GM19467 (cell line): Measurements from ENCODE around the gene UTF1.
"Not testable (repeated sequence)": the region's sequence is repeated elsewhere in the genome, so short reads cannot be mapped to it uniquely, and the experiment has no call there.

Experiments used
- ATAC-seq: cut with Tn5 transposase; IDR thresholded peaks from one replicate; pipeline ENCODE4 v1.9.1; 2021; ENCODE audit warnings: mild to moderate bottlenecking, moderate library complexity; ENCODE audit not compliant: unreplicated experiment

UTF1 gene

DNA sequence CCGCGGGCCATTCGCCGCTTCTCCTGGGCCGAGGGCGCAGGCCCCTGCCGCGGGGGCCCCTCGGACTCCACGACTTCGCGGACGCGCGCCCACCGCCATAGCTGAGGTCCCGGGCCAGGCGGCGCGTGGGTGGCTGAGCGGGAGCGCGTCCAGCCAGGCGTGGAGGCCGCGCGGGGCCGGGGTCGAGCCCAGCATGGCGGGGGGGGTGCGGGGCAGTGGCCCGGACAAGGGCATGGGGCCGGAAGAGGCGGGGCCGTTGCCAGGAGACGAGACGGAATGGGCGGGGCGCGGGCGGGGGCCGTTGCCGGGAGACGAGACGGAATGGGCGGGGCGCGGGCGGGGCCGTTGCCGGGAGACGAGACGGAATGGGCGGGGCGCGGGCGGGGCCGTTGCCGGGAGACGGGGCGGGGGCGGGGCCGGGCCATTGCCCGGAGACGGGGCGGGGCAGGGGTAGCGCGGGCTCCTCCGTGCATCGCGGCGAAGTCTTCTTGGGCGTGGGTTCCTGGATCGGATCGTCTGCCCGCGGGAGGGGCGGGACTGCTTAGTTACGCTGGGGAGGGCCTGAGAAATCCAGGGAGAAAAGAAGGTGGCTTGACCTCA is 31.8 kb downstream of the UTF1 start:
- ATAC-seq: peak; percentile 33

- no peak for ATAC-seq
These were observed 32.7 kb downstream of the UTF1 start for GRCh38 chr10:133262696-133263095.

GRCh38 chr10:133263674-133264073 is 33.7 kb downstream of the UTF1 start:
- no peak for ATAC-seq

DNA sequence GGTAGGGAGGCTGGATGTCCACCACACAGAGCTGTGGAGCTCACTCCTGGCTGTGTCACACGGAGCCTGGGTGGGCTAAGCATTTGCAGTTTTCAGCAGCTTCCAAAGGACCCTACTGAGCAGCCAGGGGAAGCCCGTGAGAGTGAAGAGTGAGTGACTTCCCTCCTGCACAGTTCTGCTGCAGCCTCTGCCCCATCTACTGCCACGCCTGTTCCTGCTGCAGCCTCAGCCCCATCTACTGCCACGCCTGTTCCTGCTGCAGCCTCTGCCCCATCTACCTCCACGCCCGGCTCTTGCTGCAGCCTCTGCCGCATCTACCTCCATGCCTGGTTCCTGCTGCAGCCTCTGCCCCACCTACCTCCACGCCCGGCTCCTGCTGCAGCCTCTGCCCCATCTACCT is 34.4 kb downstream of the UTF1 start:
- ATAC-seq: no peak

DNA sequence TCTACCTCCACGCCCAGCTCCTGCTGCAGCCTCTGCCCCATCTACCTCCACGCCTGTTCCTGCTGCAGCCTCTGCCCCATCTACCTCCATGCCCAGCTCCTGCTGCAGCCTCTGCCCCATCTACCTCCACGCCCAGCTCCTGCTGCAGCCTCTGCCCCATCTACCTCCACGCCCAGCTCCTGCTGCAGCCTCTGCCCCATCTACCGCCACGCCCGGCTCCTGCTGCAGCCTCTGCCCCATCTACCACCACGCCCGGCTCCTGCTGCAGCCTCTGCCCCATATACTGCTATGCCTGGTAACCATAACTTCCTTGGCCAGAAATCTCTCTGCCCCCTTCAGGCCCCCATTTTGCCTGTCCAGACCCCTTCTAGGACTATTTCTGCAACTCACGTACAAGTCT is 35.0 kb downstream of the UTF1 start:
- ATAC-seq: not testable (repeated sequence)

GRCh38 chr10:133266056-133266795 is 36.2 kb downstream of the UTF1 start:
- no peak for ATAC-seq

- ATAC-seq: no peak
These were observed 37.3 kb downstream of the UTF1 start for GRCh38 chr10:133267293-133267692.

DNA sequence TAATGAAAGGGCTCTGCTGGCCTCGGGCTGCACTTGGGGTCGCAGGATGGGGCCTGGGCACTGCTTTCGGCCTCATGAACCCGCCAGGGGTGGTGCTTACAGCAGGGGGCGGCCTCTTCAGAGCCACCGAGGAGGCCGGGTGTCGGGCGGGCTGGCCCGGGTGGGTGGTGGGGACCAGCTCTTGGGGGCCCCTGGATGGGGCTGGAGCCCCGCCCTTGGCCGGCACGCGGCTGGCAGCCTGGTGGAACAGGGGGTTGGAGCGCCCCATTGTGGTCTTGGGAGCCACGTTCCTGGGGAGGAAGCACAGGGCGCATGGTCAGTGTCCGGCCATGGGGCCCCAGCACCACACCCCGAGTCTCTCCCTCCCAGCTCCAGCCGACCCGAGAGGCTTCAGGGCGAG is 37.8 kb downstream of the UTF1 start:
- no peak for ATAC-seq

GRCh38 chr10:133268532-133268931 is 38.5 kb downstream of the UTF1 start:
- ATAC-seq: no peak

DNA sequence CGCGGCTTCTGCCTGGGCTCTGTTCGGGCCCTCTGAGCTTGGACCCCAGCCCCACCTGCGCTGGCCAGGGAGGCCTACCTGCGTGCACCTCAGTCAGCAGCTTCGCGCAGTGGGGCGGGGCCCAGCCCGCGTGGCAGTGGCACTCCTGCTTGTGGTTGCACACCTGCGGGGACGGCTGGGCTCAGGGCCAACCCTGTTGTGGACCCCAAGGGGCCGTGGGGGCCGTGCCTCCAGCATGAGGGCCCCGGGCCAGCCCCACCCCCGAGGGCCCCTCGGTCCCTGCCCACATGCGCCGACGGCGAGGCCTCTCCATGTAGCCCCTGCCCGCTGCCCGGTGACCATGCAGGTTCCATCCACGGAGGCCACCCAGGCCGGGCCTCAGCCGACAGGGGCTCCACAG is 39.4 kb downstream of the UTF1 start:
- no peak for ATAC-seq

- no peak for ATAC-seq
These were observed 40.2 kb downstream of the UTF1 start for GRCh38 chr10:133270204-133270603.

DNA sequence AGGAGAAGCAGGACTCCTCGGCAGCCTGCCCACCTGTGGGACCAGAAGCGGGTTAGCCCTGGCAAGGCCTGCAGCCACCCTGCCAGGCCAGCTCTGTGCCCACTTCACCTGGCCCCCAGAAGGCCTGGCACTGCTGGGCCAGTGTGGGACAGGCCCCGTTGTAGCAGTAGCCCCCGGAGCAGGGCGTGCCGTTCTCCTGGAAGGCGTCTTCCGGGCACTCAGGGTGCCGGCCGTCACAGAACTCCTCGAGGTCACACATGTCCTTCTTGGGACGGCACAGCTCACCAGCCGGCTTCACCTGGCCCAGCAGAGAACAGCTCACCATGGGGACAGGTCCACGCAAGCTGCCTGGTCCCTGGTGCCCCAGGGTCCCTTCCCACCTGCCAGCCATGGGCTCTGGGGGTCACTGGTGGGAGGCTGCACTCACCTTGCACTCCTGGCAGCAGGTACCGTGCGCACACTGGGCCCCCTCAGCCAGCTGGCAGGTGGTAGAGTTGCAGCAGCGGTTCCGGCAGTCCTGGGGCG is 40.8 kb downstream of the UTF1 start:
- ATAC-seq: no peak

GRCh38 chr10:133271521-133272300 is 41.7 kb downstream of the UTF1 start:
- ATAC-seq: no peak

DNA sequence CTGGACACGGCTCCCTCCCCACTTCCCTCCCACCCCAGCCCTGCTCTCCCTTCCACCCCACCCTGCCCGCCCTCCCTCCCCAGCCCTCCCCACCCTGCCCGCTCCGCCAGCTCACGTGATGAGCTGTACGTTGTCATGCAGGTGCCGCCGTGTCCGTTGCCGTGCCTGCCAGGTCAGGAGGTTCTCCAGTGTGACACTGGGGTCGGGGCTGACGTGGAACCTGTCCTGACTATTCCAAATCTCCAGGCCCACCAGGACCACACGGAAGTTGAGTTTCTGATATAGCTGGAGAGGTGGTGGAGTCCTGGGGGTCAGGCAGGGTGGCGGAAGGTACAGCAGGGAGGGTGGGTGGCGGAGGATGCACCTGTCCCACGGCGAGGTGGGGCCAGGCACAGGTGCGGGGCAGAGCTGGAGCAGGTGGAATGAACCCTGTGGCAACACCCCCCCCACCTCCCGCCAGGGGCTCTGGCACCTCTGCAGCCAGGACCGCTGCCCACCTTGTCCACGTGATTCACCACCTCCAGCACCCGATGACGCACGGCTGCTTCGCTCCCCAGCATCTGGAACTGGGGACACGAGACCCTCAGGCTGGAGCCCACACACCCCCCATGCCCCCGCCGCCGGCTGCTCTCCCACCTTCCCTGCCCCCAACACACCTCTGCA is 42.4 kb downstream of the UTF1 start:
- no peak for ATAC-seq

GRCh38 chr10:133272964-133273420 is 43.0 kb downstream of the UTF1 start:
- ATAC-seq: no peak

- ATAC-seq: no peak
These were observed 43.6 kb downstream of the UTF1 start for GRCh38 chr10:133273534-133274143.

DNA sequence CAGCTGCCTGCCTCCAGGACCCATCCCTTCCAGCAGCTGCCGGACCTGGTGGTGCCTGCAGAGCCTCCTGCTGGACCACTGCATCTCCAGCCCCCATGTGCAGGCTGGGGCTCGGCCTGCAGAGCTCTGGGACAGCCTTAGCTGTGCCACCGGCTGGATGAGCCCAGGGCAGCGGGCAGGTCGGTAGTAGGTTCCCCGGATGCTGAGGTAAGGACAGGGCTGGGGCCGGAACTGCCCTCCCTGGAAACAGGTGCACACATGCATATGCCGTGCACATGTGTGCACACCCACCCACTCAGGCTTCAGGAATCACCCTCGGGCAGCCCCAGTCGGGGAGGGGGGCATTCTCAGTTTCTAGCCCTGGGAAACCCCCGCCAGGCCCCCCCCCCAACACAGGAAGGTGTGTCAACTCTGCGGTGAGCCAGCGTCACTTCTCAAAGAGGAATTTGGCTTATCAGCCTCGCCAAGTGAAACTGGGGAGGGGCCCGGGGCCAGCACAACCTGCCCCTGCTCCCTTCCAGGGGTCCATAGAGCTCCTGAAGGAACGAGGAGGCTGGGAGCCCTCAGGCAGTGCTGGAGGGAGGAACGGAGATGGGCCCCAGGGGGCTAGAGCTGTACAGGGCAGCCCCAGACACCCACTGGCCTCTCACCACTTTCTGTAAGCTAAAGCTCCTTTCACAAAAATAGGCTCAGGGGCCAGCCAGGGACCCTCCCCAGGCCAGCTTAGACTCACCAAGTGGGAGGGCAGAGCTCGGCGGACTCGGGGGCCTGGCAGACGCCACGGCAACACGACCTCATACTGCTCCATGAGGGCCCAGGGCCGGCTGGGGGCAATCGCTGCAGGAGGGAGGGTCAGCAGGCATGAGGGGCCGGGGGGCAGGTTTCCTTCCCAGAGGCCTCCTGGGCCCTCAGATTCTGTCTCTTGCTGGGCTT is 45.0 kb downstream of the UTF1 start:
- peak; percentile 43 for ATAC-seq

- peak; percentile 22 for ATAC-seq
These were observed 45.7 kb downstream of the UTF1 start for GRCh38 chr10:133275684-133276092.

- ATAC-seq: no peak
These were observed 46.0 kb downstream of the UTF1 start for GRCh38 chr10:133276100-133276434.
